ENCODE data around the gene TMA7. TPM values are rescaled to one million over a fixed set of nuclear protein-coding genes. Genes with fewer than 3 reads are reported as not detected.

The TMA7 gene
- total and polyA plus RNA-seq, 2 donors = 127 to 262 TPM

GRCh38 chr3:48431224-48432029, 8.6 kb upstream of the TMA7 start:
- Histone ChIP-seq H3K36me3 (ENCODE audit: insufficient read depth) (no peaks in the 10 kb centered on the region), H3K4me3 (ENCODE audit: low read depth, low read length) (no peak overlapping the region), H3K4me1 (ENCODE audit: insufficient read depth) (no peaks in the 10 kb centered on the region), H3K27ac (ENCODE audit: low read depth) (peak overlapping the region; percentile 41)
- DNase-seq (ENCODE audit: extremely low spot score) = no peak
- WGBS = 91% methylated on average over 8 of the region's 8 CpGs

GRCh38 chr3:48432411-48433371, 7.4 kb upstream of the TMA7 start:
- no peak for DNase-seq (ENCODE audit: extremely low spot score)
- 71% methylated on average over 16 of the region's 16 CpGs for WGBS
- Histone ChIP-seq H3K27ac (ENCODE audit: low read depth) (peak overlapping the region; percentile 49), H3K4me1 (ENCODE audit: insufficient read depth) (no peaks in the 10 kb centered on the region), H3K4me3 (ENCODE audit: low read depth, low read length) (no peak overlapping the region), H3K36me3 (ENCODE audit: insufficient read depth) (no peaks in the 10 kb centered on the region)

GRCh38 chr3:48433472-48434118, 6.5 kb upstream of the TMA7 start:
- H3K27ac ChIP-seq (ENCODE audit: low read depth) = peak overlapping the region; percentile 49
- no peaks in the 10 kb centered on the region for H3K36me3 ChIP-seq (ENCODE audit: insufficient read depth)
- no peak for DNase-seq (ENCODE audit: extremely low spot score)
- 77% methylated on average over 12 of the region's 12 CpGs for WGBS
- H3K4me1 ChIP-seq (ENCODE audit: insufficient read depth) = no peaks in the 10 kb centered on the region
- no peak overlapping the region for H3K4me3 ChIP-seq (ENCODE audit: low read depth, low read length)

GRCh38 chr3:48434591-48435222, 5.3 kb upstream of the TMA7 start:
- no peak overlapping the region for H3K27ac ChIP-seq (ENCODE audit: low read depth)
- H3K4me3 ChIP-seq (ENCODE audit: low read depth, low read length) = no peak overlapping the region
- no peak for DNase-seq (ENCODE audit: extremely low spot score)
- H3K36me3 ChIP-seq (ENCODE audit: insufficient read depth) = no peaks in the 10 kb centered on the region
- H3K4me1 ChIP-seq (ENCODE audit: insufficient read depth) = no peaks in the 10 kb centered on the region
- 71% methylated on average over 15 of the region's 15 CpGs for WGBS

GRCh38 chr3:48435223-48435595, 4.8 kb upstream of the TMA7 start:
- no peak overlapping the region for H3K27ac ChIP-seq (ENCODE audit: low read depth)
- H3K4me1 ChIP-seq (ENCODE audit: insufficient read depth) = no peaks in the 10 kb centered on the region
- no peaks in the 10 kb centered on the region for H3K36me3 ChIP-seq (ENCODE audit: insufficient read depth)
- H3K4me3 ChIP-seq (ENCODE audit: low read depth, low read length) = no peak overlapping the region
- WGBS = 84% methylated on average over 4 of the region's 4 CpGs
- DNase-seq (ENCODE audit: extremely low spot score) = no peak

- WGBS = 47% methylated on average over 7 of the region's 7 CpGs
- H3K4me1 ChIP-seq (ENCODE audit: insufficient read depth) = no peaks in the 10 kb centered on the region
- H3K36me3 ChIP-seq (ENCODE audit: insufficient read depth) = no peaks in the 10 kb centered on the region
- H3K27ac ChIP-seq (ENCODE audit: low read depth) = no peak overlapping the region
- H3K4me3 ChIP-seq (ENCODE audit: low read depth, low read length) = no peak overlapping the region
- DNase-seq (ENCODE audit: extremely low spot score) = peak; percentile 70
Measured at GRCh38 chr3:48435774-48436476, 4.1 kb upstream of the TMA7 start.

GRCh38 chr3:48436477-48436787, 3.6 kb upstream of the TMA7 start:
- 84% methylated on average over 1 of the region's 1 CpG for WGBS
- H3K36me3 ChIP-seq (ENCODE audit: insufficient read depth) = no peaks in the 10 kb centered on the region
- no peaks in the 10 kb centered on the region for H3K4me1 ChIP-seq (ENCODE audit: insufficient read depth)
- no peak overlapping the region for H3K27ac ChIP-seq (ENCODE audit: low read depth)
- H3K4me3 ChIP-seq (ENCODE audit: low read depth, low read length) = no peak overlapping the region
- no peak for DNase-seq (ENCODE audit: extremely low spot score)

GRCh38 chr3:48436855-48437254, 3.2 kb upstream of the TMA7 start:
- Histone ChIP-seq H3K4me1 (ENCODE audit: insufficient read depth) (no peaks in the 10 kb centered on the region), H3K4me3 (ENCODE audit: low read depth, low read length) (no peak overlapping the region), H3K36me3 (ENCODE audit: insufficient read depth) (no peaks in the 10 kb centered on the region), H3K27ac (ENCODE audit: low read depth) (no peak overlapping the region)
- no peak for DNase-seq (ENCODE audit: extremely low spot score)
- WGBS = 81% methylated on average over 7 of the region's 7 CpGs

GRCh38 chr3:48437812-48438211, 2.2 kb upstream of the TMA7 start:
- 83% methylated on average over 4 of the region's 4 CpGs for WGBS
- H3K27ac ChIP-seq (ENCODE audit: low read depth) = no peak overlapping the region
- no peak for DNase-seq (ENCODE audit: extremely low spot score)
- no peak overlapping the region for H3K4me3 ChIP-seq (ENCODE audit: low read depth, low read length)
- no peaks in the 10 kb centered on the region for H3K4me1 ChIP-seq (ENCODE audit: insufficient read depth)
- no peaks in the 10 kb centered on the region for H3K36me3 ChIP-seq (ENCODE audit: insufficient read depth)

GRCh38 chr3:48440590-48440958, 517 bp downstream of the TMA7 start:
- no peaks in the 10 kb centered on the region for H3K4me1 ChIP-seq (ENCODE audit: insufficient read depth)
- H3K36me3 ChIP-seq (ENCODE audit: insufficient read depth) = no peaks in the 10 kb centered on the region
- no peak for DNase-seq (ENCODE audit: extremely low spot score)
- under 1% methylated on average over 21 of the region's 21 CpGs for WGBS
- peak overlapping the region; percentile 85 for H3K4me3 ChIP-seq (ENCODE audit: low read depth, low read length)
- H3K27ac ChIP-seq (ENCODE audit: low read depth) = peak overlapping the region; percentile 97

GRCh38 chr3:48441940-48442339, 1.9 kb downstream of the TMA7 start:
- no peak overlapping the region for H3K27ac ChIP-seq (ENCODE audit: low read depth)
- no peak overlapping the region for H3K4me3 ChIP-seq (ENCODE audit: low read depth, low read length)
- no peaks in the 10 kb centered on the region for H3K4me1 ChIP-seq (ENCODE audit: insufficient read depth)
- WGBS = 78% methylated on average over 6 of the region's 6 CpGs
- DNase-seq (ENCODE audit: extremely low spot score) = no peak
- no peaks in the 10 kb centered on the region for H3K36me3 ChIP-seq (ENCODE audit: insufficient read depth)

- Histone ChIP-seq H3K4me3 (ENCODE audit: low read depth, low read length) (no peak overlapping the region), H3K4me1 (ENCODE audit: insufficient read depth) (no peaks in the 10 kb centered on the region), H3K27ac (ENCODE audit: low read depth) (no peak overlapping the region), H3K36me3 (ENCODE audit: insufficient read depth) (no peaks in the 10 kb centered on the region)
- WGBS = 79% methylated on average over 6 of the region's 6 CpGs
- no peak for DNase-seq (ENCODE audit: extremely low spot score)
Measured at GRCh38 chr3:48445277-48445882, 5.3 kb downstream of the TMA7 start.

GRCh38 chr3:48446043-48446424, 6.0 kb downstream of the TMA7 start:
- no peaks in the 10 kb centered on the region for H3K36me3 ChIP-seq (ENCODE audit: insufficient read depth)
- no peak for DNase-seq (ENCODE audit: extremely low spot score)
- peak overlapping the region; percentile 68 for H3K27ac ChIP-seq (ENCODE audit: low read depth)
- 10% methylated on average over 6 of the region's 6 CpGs for WGBS
- no peaks in the 10 kb centered on the region for H3K4me1 ChIP-seq (ENCODE audit: insufficient read depth)
- H3K4me3 ChIP-seq (ENCODE audit: low read depth, low read length) = peak overlapping the region; percentile 62
